ENCODE results near the gene COPB1. TPM values are rescaled to one million over a fixed set of nuclear protein-coding genes. Genes with fewer than 3 reads are reported as not detected.

COPB1 gene
- total RNA-seq, 1 donor from 2014 or later: 87.8 TPM

GRCh38 chr11:14418801-14419417, 80.7 kb downstream of the COPB1 start:
- intact Hi-C loops (cut with DNase I): no loop called here
- Histone ChIP-seq H3K27me3 (ENCODE audit: low read depth) (no peaks in the 10 kb centered on the region), H3K27ac (no peak overlapping the region), H3K9me3 (no peaks in the 10 kb centered on the region), H3K4me3 (no peak overlapping the region), H3K4me1 (peaks cover 23% of the 10 kb centered on the region), H3K36me3 (no peaks in the 10 kb centered on the region)
- ATAC-seq (no peak), DNase-seq (no peak)
- TF ChIP-seq CTCF (IDR thresholded peaks at IDR 0.05): peak; percentile 33

GRCh38 chr11:14417617-14418374, 81.8 kb downstream of the COPB1 start:
- no peak for TF ChIP-seq CTCF (IDR thresholded peaks at IDR 0.05)
- no peak overlapping the region for H3K4me3 ChIP-seq
- no peaks in the 10 kb centered on the region for H3K9me3 ChIP-seq
- H3K27ac ChIP-seq: no peak overlapping the region
- H3K4me1 ChIP-seq: peaks cover 14% of the 10 kb centered on the region
- H3K27me3 ChIP-seq (ENCODE audit: low read depth): no peaks in the 10 kb centered on the region
- ATAC-seq (no peak), DNase-seq (no peak)
- intact Hi-C loops (cut with DNase I): no loop called here
- H3K36me3 ChIP-seq: no peaks in the 10 kb centered on the region

GRCh38 chr11:14417186-14417585, 82.4 kb downstream of the COPB1 start:
- Histone ChIP-seq H3K27ac (no peak overlapping the region), H3K27me3 (ENCODE audit: low read depth) (no peaks in the 10 kb centered on the region)
- intact Hi-C loops (cut with DNase I): no loop called here

GRCh38 chr11:14414470-14415461, 84.8 kb downstream of the COPB1 start:
- ATAC-seq (peak in 1 of 2 donors; percentile 46), DNase-seq (no peak)
- no peaks in the 10 kb centered on the region for H3K36me3 ChIP-seq
- no peak for TF ChIP-seq CTCF (IDR thresholded peaks at IDR 0.05)
- intact Hi-C loops (cut with DNase I): no loop called here
- no peaks in the 10 kb centered on the region for H3K27me3 ChIP-seq (ENCODE audit: low read depth)
- no peak overlapping the region for H3K27ac ChIP-seq
- H3K9me3 ChIP-seq: no peaks in the 10 kb centered on the region
- no peak overlapping the region for H3K4me3 ChIP-seq
- no peaks in the 10 kb centered on the region for H3K4me1 ChIP-seq

More at GRCh38 chr11:14417186-14417585, 82.4 kb downstream of the COPB1 start:
- H3K36me3 ChIP-seq: no peaks in the 10 kb centered on the region
- H3K4me3 ChIP-seq: no peak overlapping the region
- DNase-seq (no peak), ATAC-seq (no peak)
- H3K4me1 ChIP-seq: peaks cover 9% of the 10 kb centered on the region
- no peak for TF ChIP-seq CTCF (IDR thresholded peaks at IDR 0.05)
- no peaks in the 10 kb centered on the region for H3K9me3 ChIP-seq

- TF ChIP-seq CTCF (IDR thresholded peaks at IDR 0.05): no peak
- Histone ChIP-seq H3K4me3 (no peak overlapping the region), H3K27me3 (ENCODE audit: low read depth) (no peaks in the 10 kb centered on the region), H3K27ac (no peak overlapping the region), H3K36me3 (no peaks in the 10 kb centered on the region), H3K9me3 (no peaks in the 10 kb centered on the region), H3K4me1 (no peaks in the 10 kb centered on the region)
- intact Hi-C loops (cut with DNase I): no loop called here
- ATAC-seq: no peak
- DNase-seq: no peak
Observed at GRCh38 chr11:14413307-14414069, 86.1 kb downstream of the COPB1 start.
